ENCODE results near the gene PARM1.
"Not testable (repeated sequence)": the region's sequence is repeated elsewhere in the genome, so short reads cannot be mapped to it uniquely, and the experiment has no call there.

PARM1 gene

DNA sequence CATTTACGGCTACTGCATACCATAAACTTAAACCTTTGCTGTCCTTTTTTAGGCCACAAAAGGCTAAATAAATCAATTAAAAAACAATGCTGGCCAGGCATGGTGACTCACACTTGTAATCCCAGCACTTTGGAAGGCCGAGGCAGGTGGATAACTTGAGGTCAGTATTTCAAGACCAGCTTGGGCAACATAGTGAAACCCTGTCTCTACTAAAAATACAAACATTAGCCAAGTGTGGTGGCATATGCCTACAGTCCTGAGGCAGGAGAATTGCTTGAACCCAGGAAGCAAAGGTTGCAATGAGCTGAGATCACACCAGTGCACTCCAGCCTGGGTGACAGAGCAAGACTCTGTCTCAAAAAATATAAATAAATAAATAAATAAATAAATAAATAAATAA lies 61.5 kb downstream of the PARM1 start:
- not testable (repeated sequence) for H3K9me3 Mint-ChIP-seq (ENCODE audit: low read depth); H3K4me3 Mint-ChIP-seq; H3K36me3 Mint-ChIP-seq; H3K27me3 Mint-ChIP-seq; H3K27ac Mint-ChIP-seq; H3K4me1 Mint-ChIP-seq (ENCODE audit: low read depth)

DNA sequence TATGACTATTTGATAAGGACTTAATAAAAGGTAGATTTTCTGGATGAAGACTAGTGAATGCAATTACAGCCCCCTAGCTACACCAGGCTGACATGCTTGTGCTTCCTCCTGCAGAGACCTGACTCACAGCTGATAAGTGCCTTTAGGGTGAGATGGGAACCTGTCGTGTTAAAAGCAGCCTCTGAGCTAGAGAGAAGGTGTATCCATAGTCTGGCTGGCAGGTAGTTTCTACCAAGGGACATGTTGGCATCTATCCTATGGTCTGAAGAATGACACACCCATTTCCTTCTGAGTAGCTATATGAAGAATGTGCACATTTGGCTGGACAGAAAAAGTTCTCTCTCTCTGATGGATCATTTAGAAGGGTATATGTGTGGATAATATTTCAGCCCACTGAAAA lies 64.1 kb downstream of the PARM1 start:
- no peaks in the 10 kb centered on the region for H3K9me3 Mint-ChIP-seq (ENCODE audit: low read depth)
- no peak overlapping the region for H3K4me3 Mint-ChIP-seq
- H3K27me3 Mint-ChIP-seq: no peaks in the 10 kb centered on the region
- no peaks in the 10 kb centered on the region for H3K36me3 Mint-ChIP-seq
- no peaks in the 10 kb centered on the region for H3K4me1 Mint-ChIP-seq (ENCODE audit: low read depth)
- H3K27ac Mint-ChIP-seq: no peak overlapping the region

GRCh38 chr4:74997948-74998729 lies 65.2 kb downstream of the PARM1 start:
- H3K4me3 Mint-ChIP-seq: no peak overlapping the region
- H3K4me1 Mint-ChIP-seq (ENCODE audit: low read depth): no peaks in the 10 kb centered on the region
- H3K9me3 Mint-ChIP-seq (ENCODE audit: low read depth): no peaks in the 10 kb centered on the region
- no peaks in the 10 kb centered on the region for H3K36me3 Mint-ChIP-seq
- no peaks in the 10 kb centered on the region for H3K27me3 Mint-ChIP-seq
- H3K27ac Mint-ChIP-seq: no peak overlapping the region

DNA sequence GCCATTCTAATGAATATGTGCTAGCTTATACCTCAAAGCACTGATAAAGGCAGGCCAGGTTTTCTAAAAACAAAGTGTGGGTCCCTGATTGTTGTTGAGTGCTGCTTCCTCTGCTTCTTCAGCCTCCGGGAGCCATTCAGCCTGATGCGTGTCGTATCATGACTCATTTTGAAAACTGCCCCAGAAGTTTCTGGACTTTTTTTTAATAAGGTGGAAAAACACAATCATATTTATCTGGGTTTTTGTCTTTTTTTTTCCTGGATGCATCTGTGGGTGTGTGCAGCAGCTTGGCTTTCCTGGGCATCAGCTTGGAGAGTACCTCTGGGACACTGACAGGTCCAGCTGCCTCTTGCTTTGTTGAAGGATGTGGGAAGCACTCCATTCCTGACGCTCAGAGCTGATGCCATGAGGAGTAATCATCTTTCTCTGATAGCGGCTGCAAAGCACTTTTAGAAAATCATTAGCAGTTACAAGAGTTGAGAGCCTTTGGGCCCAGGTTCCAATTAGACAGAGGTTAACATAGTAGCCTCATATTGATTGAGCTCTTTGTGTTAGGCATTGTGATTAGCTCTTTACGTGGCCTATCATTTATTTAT lies 66.9 kb downstream of the PARM1 start:
- no peaks in the 10 kb centered on the region for H3K4me1 Mint-ChIP-seq (ENCODE audit: low read depth)
- no peak overlapping the region for H3K27ac Mint-ChIP-seq
- H3K4me3 Mint-ChIP-seq: no peak overlapping the region
- no peaks in the 10 kb centered on the region for H3K9me3 Mint-ChIP-seq (ENCODE audit: low read depth)
- no peaks in the 10 kb centered on the region for H3K36me3 Mint-ChIP-seq
- peaks cover 2% of the 10 kb centered on the region for H3K27me3 Mint-ChIP-seq

- Mint-ChIP-seq H3K27ac (no peak overlapping the region), H3K4me3 (no peak overlapping the region), H3K27me3 (peaks cover 2% of the 10 kb centered on the region), H3K36me3 (no peaks in the 10 kb centered on the region), H3K4me1 (ENCODE audit: low read depth) (no peaks in the 10 kb centered on the region), H3K9me3 (ENCODE audit: low read depth) (no peaks in the 10 kb centered on the region)
Measured at GRCh38 chr4:75001871-75002270, 69.0 kb downstream of the PARM1 start.

GRCh38 chr4:75002381-75002780 lies 69.5 kb downstream of the PARM1 start:
- Mint-ChIP-seq H3K4me3 (no peak overlapping the region), H3K4me1 (ENCODE audit: low read depth) (no peaks in the 10 kb centered on the region), H3K9me3 (ENCODE audit: low read depth) (no peaks in the 10 kb centered on the region), H3K27me3 (peaks cover 2% of the 10 kb centered on the region), H3K27ac (no peak overlapping the region), H3K36me3 (no peaks in the 10 kb centered on the region)

- Mint-ChIP-seq H3K27ac (no peak overlapping the region), H3K36me3 (no peaks in the 10 kb centered on the region), H3K9me3 (ENCODE audit: low read depth) (peaks cover 3% of the 10 kb centered on the region), H3K27me3 (peaks cover 2% of the 10 kb centered on the region), H3K4me3 (no peak overlapping the region), H3K4me1 (ENCODE audit: low read depth) (no peaks in the 10 kb centered on the region)
Measured at GRCh38 chr4:75003979-75004378, 71.1 kb downstream of the PARM1 start.

DNA sequence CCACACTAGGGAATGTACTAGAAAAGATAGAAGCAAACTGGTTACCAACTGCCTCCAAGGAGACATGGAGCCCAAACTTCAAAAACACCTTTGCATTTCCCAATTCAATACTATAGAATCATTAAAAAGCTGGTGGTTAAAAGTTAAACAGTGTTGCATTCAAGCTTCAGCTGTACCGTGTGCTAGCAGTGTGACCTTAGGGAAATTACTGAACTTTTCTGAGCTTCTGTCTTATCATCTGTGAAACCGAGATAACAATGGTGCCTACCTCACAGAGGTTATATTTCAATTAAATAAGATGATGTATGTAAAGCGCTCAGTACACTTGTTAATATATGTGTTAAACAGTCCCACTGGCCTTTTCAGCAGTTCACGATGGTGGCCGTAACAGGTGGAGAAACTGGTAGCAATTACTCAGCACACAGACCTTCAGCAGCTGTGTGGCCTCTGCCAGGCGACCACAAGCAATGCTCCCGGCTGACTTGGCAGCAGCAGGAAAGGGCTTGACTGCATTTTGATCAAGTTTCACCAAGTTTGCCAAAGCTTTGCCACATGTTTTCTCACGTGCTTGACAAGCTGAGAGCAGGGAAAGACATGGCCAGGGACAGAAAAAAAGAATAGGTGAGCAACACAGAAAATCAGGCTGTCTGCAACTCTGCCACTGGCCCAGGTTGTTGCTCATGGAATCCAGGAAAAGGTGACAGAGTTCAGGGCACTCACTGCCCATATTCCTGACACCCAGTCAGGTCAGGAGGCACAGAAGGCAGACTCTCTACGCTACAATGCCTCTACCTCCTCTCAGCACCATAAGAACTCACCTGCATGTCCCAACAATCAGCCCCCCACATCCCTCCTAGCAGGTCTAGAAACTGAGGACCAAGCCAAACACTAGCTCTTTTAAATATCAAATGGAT lies 72.1 kb downstream of the PARM1 start:
- no peak overlapping the region for H3K27ac Mint-ChIP-seq
- no peaks in the 10 kb centered on the region for H3K36me3 Mint-ChIP-seq
- H3K9me3 Mint-ChIP-seq (ENCODE audit: low read depth): peaks cover 3% of the 10 kb centered on the region
- H3K4me1 Mint-ChIP-seq (ENCODE audit: low read depth): no peaks in the 10 kb centered on the region
- peaks cover 2% of the 10 kb centered on the region for H3K27me3 Mint-ChIP-seq
- H3K4me3 Mint-ChIP-seq: no peak overlapping the region

- Mint-ChIP-seq H3K4me3 (no peak overlapping the region), H3K4me1 (ENCODE audit: low read depth) (no peaks in the 10 kb centered on the region), H3K9me3 (ENCODE audit: low read depth) (peaks cover 3% of the 10 kb centered on the region), H3K27me3 (peaks cover 2% of the 10 kb centered on the region), H3K36me3 (no peaks in the 10 kb centered on the region), H3K27ac (no peak overlapping the region)
Measured at GRCh38 chr4:75005727-75006126, 72.8 kb downstream of the PARM1 start.

DNA sequence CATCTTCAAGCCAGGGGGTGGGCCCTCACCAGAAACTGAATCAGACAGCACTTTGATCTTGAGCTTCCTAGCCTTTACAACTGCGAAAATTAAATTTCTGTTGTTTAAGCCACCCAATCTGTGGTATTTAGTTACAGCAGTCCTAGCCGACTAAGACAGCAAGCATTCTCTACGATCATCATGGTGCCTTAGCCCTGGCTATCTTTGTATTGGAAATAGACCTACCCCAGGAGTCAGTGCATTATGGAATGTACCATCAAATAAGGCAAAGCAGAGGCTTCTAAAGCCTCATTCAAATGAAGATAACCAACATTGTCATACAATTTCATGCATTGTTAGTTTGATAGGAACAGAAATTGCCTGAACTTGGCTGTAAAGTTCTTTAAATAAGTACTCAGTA lies 75.0 kb downstream of the PARM1 start:
- H3K9me3 Mint-ChIP-seq (ENCODE audit: low read depth): peaks cover 3% of the 10 kb centered on the region
- no peaks in the 10 kb centered on the region for H3K36me3 Mint-ChIP-seq
- no peaks in the 10 kb centered on the region for H3K4me1 Mint-ChIP-seq (ENCODE audit: low read depth)
- no peak overlapping the region for H3K27ac Mint-ChIP-seq
- peaks cover 2% of the 10 kb centered on the region for H3K27me3 Mint-ChIP-seq
- H3K4me3 Mint-ChIP-seq: no peak overlapping the region

- H3K36me3 Mint-ChIP-seq: no peaks in the 10 kb centered on the region
- no peaks in the 10 kb centered on the region for H3K4me1 Mint-ChIP-seq (ENCODE audit: low read depth)
- H3K27ac Mint-ChIP-seq: no peak overlapping the region
- peaks cover 2% of the 10 kb centered on the region for H3K27me3 Mint-ChIP-seq
- H3K9me3 Mint-ChIP-seq (ENCODE audit: low read depth): peaks cover 3% of the 10 kb centered on the region
- H3K4me3 Mint-ChIP-seq: no peak overlapping the region
Measured at GRCh38 chr4:75009138-75009537, 76.2 kb downstream of the PARM1 start.

GRCh38 chr4:75011131-75011795 lies 78.3 kb downstream of the PARM1 start:
- Mint-ChIP-seq H3K27me3 (no peaks in the 10 kb centered on the region), H3K36me3 (no peaks in the 10 kb centered on the region), H3K9me3 (ENCODE audit: low read depth) (peaks cover 3% of the 10 kb centered on the region), H3K27ac (no peak overlapping the region), H3K4me1 (ENCODE audit: low read depth) (no peaks in the 10 kb centered on the region), H3K4me3 (no peak overlapping the region)

DNA sequence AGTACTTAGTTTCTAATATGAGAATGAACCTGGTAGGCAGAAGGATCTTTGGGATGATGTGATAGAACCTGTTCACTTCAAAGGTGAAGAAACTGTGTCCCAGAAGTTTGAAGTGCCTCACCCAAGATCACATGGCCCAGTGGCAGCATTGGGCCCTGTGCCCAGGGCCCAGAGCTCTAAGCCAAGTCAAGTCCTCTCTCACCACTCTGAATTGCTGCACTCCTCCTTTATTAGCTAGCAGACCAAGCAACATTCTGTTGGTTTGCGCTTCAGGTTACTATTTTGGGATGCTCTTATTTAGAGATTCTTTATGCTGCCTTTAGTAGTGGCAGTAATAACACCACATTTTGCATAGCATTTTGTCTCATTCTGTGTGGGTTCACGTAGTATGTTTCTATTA lies 82.7 kb downstream of the PARM1 start:
- H3K4me3 Mint-ChIP-seq: no peak overlapping the region
- no peaks in the 10 kb centered on the region for H3K9me3 Mint-ChIP-seq (ENCODE audit: low read depth)
- H3K36me3 Mint-ChIP-seq: no peaks in the 10 kb centered on the region
- H3K27ac Mint-ChIP-seq: no peak overlapping the region
- no peaks in the 10 kb centered on the region for H3K4me1 Mint-ChIP-seq (ENCODE audit: low read depth)
- H3K27me3 Mint-ChIP-seq: no peaks in the 10 kb centered on the region

DNA sequence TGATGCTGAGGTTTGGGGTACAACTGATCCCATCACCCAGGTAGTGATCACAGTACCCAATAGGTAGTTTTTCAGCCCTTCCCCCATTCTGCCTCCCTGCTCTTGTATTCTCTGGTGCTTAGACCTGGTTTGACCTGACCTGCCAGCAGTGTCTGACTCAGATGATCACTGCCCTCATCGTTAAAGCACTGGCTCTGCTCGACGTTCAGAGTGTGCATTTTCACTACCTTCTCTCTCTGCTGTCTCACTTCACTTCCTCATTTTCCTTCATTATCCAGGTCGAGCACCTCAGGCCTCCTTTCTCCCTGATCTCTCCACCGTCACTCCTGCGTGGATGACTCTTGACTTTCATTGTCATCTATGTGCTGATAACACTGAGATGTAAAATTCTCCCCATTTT lies 83.6 kb downstream of the PARM1 start:
- no peaks in the 10 kb centered on the region for H3K4me1 Mint-ChIP-seq (ENCODE audit: low read depth)
- no peaks in the 10 kb centered on the region for H3K9me3 Mint-ChIP-seq (ENCODE audit: low read depth)
- no peak overlapping the region for H3K27ac Mint-ChIP-seq
- no peak overlapping the region for H3K4me3 Mint-ChIP-seq
- H3K36me3 Mint-ChIP-seq: no peaks in the 10 kb centered on the region
- no peaks in the 10 kb centered on the region for H3K27me3 Mint-ChIP-seq
